Fibroblast of villous mesenchyme (primary cell): Measurements from ENCODE around the gene TMEM252. TPM values are rescaled to one million over a fixed set of nuclear protein-coding genes. Genes with fewer than 3 reads are reported as not detected.
A peak's percentile ranks its signal among the peaks of the same experiment; 100 is the strongest.

ENCODE experiments used
- DNase-seq: peaks from one replicate; pipeline ENCODE4 v3.0.0-alpha.2; 2010; ENCODE audit warnings: low read depth
- H3K4me3 ChIP-seq: 2 replicates; pipeline ENCODE4 v1.5.1; 2011; ENCODE audit warnings: low read depth, mild to moderate bottlenecking, low read length
- CTCF ChIP-seq: IDR thresholded peaks from 2 replicates; pipeline ENCODE4 v1.5.1; 2012; ENCODE audit warnings: low read depth, mild to moderate bottlenecking, low read length; ENCODE audit not compliant: insufficient read depth
- total RNA-seq: library from RNA; depleted of rRNA; stranded (reverse); fragments of >200 nt; gene quantifications from 2 replicates; pipeline ENCODE4 v1.2.3, GENCODE V29; 2012

Gene TMEM252
- not detected in 2 replicates for total RNA-seq

- no peak within 1 kb of the TSS for H3K4me3 ChIP-seq
- no peak for TF ChIP-seq CTCF
- DNase-seq, result no peak
Observed at GRCh38 chr9:68540712-68541535, at the start of gene TMEM252. Gene TMEM252, minus strand, starts transcription at chr9:68540883. Its CDS starts 69 bp downstream, at chr9:68540814.

GRCh38 chr9:68585034-68585761 lies 44.5 kb upstream of the TMEM252 start:
- no peak for TF ChIP-seq CTCF
- DNase-seq, result no peak
- H3K4me3 ChIP-seq, result no peak overlapping the region

GRCh38 chr9:68584189-68585033 lies 43.7 kb upstream of the TMEM252 start:
- TF ChIP-seq CTCF, result peak; percentile 100
- H3K4me3 ChIP-seq, result no peak overlapping the region
- DNase-seq, result peak; percentile 88

GRCh38 chr9:68581696-68582095 lies 41.0 kb upstream of the TMEM252 start:
- no peak for TF ChIP-seq CTCF
- DNase-seq, result no peak
- H3K4me3 ChIP-seq, result no peak overlapping the region

- no peak for TF ChIP-seq CTCF
- no peak for DNase-seq
Observed at GRCh38 chr9:68577774-68578591, 37.3 kb upstream of the TMEM252 start.

GRCh38 chr9:68575817-68576216 lies 35.1 kb upstream of the TMEM252 start:
- no peak for TF ChIP-seq CTCF
- no peak overlapping the region for H3K4me3 ChIP-seq
- no peak for DNase-seq

More at GRCh38 chr9:68577774-68578591, 37.3 kb upstream of the TMEM252 start:
- no peak overlapping the region for H3K4me3 ChIP-seq
